Glomerular visceral epithelial cell (primary cell): ENCODE measurements around the gene KCNK16.

Experiments
- DNase-seq: peaks from one replicate; pipeline ENCODE4 v3.0.0-alpha.2; 2016; ENCODE audit errors: extremely low spot score

Gene KCNK16

GRCh38 chr6:39276379-39276995 lies 46.0 kb downstream of the KCNK16 start:
- no peak for DNase-seq

DNA sequence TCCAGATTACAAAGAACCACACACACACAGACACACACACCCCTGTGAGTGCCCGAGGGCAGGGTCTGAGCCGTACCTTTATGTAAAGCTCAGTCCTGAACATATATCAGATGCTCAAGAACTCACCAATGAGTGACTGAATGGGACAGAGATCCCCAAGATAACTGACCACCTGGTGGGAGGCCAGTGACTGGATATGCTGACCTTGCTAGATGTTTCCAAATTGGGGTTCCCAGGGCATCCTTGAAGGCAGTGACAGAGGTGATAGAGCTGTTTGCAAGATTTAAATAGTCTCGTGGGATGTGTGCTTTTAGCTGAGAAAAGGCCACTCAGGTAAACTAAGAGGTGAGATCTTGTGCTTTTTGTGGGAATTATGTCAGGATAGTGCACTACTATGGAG lies 47.6 kb downstream of the KCNK16 start:
- DNase-seq, result no peak

- no peak for DNase-seq
Measured at GRCh38 chr6:39274471-39274870, 48.0 kb downstream of the KCNK16 start.

- no peak for DNase-seq
Measured at GRCh38 chr6:39273406-39273821, 49.1 kb downstream of the KCNK16 start.

- no peak for DNase-seq
Measured at GRCh38 chr6:39269961-39270360, 52.5 kb downstream of the KCNK16 start.

GRCh38 chr6:39268721-39269120 lies 53.8 kb downstream of the KCNK16 start:
- no peak for DNase-seq

DNA sequence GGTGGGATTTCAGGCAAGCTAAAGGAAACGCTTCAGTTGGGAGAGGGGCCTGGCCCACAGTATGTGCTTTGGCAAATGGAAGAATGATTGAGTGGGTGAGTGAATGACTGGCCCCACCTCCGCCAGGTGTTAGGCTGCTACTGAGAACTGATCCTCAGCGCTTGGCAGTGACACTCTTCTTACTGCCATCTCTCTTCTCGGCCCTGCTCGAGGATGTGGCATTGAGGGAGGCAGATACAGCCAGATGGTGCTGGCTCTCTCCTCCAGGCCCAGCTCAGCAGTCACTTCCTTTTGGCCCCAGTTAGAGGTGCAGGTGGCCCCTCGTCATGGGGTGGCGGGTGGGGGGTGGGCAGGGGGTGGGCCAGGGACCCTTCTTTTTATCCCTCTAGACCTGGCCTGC lies 54.3 kb downstream of the KCNK16 start:
- no peak for DNase-seq

DNA sequence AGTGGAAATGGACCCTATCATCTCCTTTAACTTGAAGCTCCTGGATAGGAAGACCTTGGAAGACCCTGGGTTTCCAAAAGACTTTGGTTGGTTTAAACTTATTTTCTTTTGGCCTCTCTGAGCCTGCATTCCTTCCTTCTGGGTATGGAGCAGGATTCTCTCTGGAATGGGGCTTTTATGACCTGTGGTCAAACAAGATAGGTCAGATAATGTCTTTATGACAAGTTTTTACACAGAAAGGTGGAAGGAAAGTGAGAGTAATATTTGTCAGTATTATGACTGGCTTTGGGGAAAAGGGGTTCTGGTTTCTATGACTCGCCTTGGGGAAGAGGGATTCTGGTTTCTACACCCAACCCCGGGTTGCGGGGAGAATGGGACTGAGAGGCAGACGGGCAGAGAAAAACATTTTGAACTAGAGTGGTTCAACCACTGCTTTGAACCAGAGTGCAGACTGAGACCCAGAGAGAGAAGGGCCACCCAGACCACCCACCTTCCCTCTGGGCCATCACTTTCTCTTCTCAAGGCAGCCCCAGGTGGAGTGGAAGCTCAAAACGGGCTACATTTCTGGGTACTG lies 55.6 kb downstream of the KCNK16 start:
- DNase-seq, result no peak

DNA sequence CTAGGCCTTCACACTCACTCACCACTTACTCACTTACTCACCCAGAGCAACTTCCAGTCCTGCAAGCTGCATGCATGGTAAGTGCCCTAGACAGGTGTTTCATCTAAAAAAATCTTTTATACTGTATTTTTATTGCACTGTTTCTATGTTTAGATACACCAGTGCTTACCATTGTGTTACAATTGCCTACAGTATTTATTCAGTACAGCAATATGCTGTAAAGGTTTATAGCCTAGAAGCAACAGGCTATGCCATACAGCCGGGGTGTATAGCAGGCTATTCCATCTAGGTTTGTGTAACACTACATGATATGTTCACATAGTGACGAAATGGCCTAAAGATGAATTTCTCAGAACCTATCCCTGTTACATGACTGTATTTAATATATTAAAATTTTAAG lies 56.1 kb downstream of the KCNK16 start:
- no peak for DNase-seq
